A673 (cell line): ENCODE results near the gene ZNF616. TPM values are rescaled to one million over a fixed set of nuclear protein-coding genes. Genes with fewer than 3 reads are reported as not detected.

Source experiments
- BruUV-seq: library from RNA; stranded (reverse); fragments of 400-500 nt; replicated peaks from 2 replicates; lab custom pipeline; 2021; lab: Mats Ljungman, UMichigan
- CTCF ChIA-PET: fragments of 300-600 bp; sonication (Branson Sonifier 250); formaldehyde crosslinking; loops from one replicate; lab custom pipeline; 2022; ENCODE audit warnings: antibody characterized with exemption; lab: Charles Lee
- POLR2A ChIA-PET: fragments of 300-600 bp; sonication (Branson Sonifier 250); formaldehyde crosslinking; loops from one replicate; lab custom pipeline; 2022; ENCODE audit warnings: antibody characterized with exemption; ENCODE audit not compliant: low non-redundant PET; lab: Charles Lee
- DNase-seq: peaks from one replicate; pipeline ENCODE4 v3.0.0-alpha.2; 2015; ENCODE audit warnings: low spot score
- H3K27ac ChIP-seq: fragments of 200-600 bp; sonication (generic); 2 replicates; pipeline ENCODE4 v1.5.1; 2016; ENCODE audit warnings: mixed run types, low read depth, mild to moderate bottlenecking, mixed read lengths, antibody characterized with exemption, low read length; ENCODE audit not compliant: poor library complexity, severe bottlenecking
- H3K27me3 ChIP-seq: fragments of 200-600 bp; sonication (generic); replicated peaks from 2 replicates; pipeline ENCODE4 v1.6.1; 2017; ENCODE audit warnings: mixed run types, low read depth, mild to moderate bottlenecking, mixed read lengths, antibody characterized with exemption, low read length; ENCODE audit not compliant: insufficient read depth, poor library complexity
- H3K36me3 ChIP-seq: fragments of 200-600 bp; sonication (generic); 2 replicates; pipeline ENCODE4 v1.6.1; 2016; ENCODE audit warnings: mixed run types, mild to moderate bottlenecking, mixed read lengths, antibody characterized with exemption, low read length; ENCODE audit not compliant: insufficient read depth, poor library complexity, severe bottlenecking
- H3K4me1 ChIP-seq: fragments of 200-600 bp; sonication (generic); 2 replicates; pipeline ENCODE4 v1.6.1; 2017; ENCODE audit warnings: mixed run types, mild to moderate bottlenecking, mixed read lengths, antibody characterized with exemption, low read length; ENCODE audit not compliant: insufficient read depth, poor library complexity, severe bottlenecking
- H3K4me3 ChIP-seq: fragments of 200-600 bp; sonication (generic); 2 replicates; pipeline ENCODE4 v1.5.1; 2016; ENCODE audit warnings: low read depth, mixed run types, mild to moderate bottlenecking, mixed read lengths, low read length; ENCODE audit not compliant: poor library complexity, severe bottlenecking
- H3K9me3 ChIP-seq: fragments of 200-600 bp; sonication (generic); 2 replicates; pipeline ENCODE4 v1.6.1; 2016; ENCODE audit warnings: mixed run types, low read depth, mild to moderate bottlenecking, mixed read lengths, antibody characterized with exemption, low read length; ENCODE audit not compliant: poor library complexity, severe bottlenecking
- CTCF ChIP-seq: fragments of 300-800, 200-600 bp; sonication (generic); conservative IDR thresholded peaks from 2 replicates; pipeline ENCODE4 v1.5.1; 2017; ENCODE audit warnings: low read depth, mild to moderate bottlenecking, antibody characterized with exemption, low read length, moderate library complexity, mixed read lengths
- EZH2 ChIP-seq: fragments of 200-600 bp; sonication (generic); IDR thresholded peaks from 2 replicates; pipeline ENCODE4 v1.6.1; 2017; ENCODE audit warnings: borderline replicate concordance, low read depth, mild to moderate bottlenecking, mixed read lengths, antibody characterized with exemption, low read length; ENCODE audit not compliant: poor library complexity, severe bottlenecking
- intact Hi-C: fragments of 100-400 bp; cut with micrococcal nuclease; formaldehyde crosslinking; loops from one replicate; pipeline ENCODE4 v1.10.0; 2022; ENCODE audit not compliant: unreplicated experiment
- total RNA-seq: library from RNA; stranded (reverse); gene quantifications from 2 replicates; pipeline ENCODE4 v1.2.3, GENCODE V29; 2021

Gene ZNF616
- total RNA-seq, 1 experiment from 2014 or later = 17.1 TPM

GRCh38 chr19:52112624-52113023, 27.1 kb downstream of the ZNF616 start:
- intact Hi-C loops = no loop called here
- POLR2A ChIA-PET = no interaction called here
- CTCF ChIA-PET = no interaction called here
- peaks cover 22% of the 10 kb centered on the region for H3K36me3 ChIP-seq
- H3K4me1 ChIP-seq = no peaks in the 10 kb centered on the region
- DNase-seq = no peak
- no peaks in the 10 kb centered on the region for H3K27me3 ChIP-seq
- H3K4me3 ChIP-seq = no peak overlapping the region
- TF ChIP-seq EZH2 (no peak), CTCF (no peak)
- H3K9me3 ChIP-seq = peaks cover 89% of the 10 kb centered on the region
- BruUV-seq = no TSS peak
- H3K27ac ChIP-seq = no peak overlapping the region

GRCh38 chr19:52110780-52111179, 29.0 kb downstream of the ZNF616 start:
- POLR2A ChIA-PET = no interaction called here
- no peak for TF ChIP-seq EZH2
- TF ChIP-seq CTCF = no peak
- peaks cover 74% of the 10 kb centered on the region for H3K9me3 ChIP-seq

GRCh38 chr19:52102782-52103181, 37.0 kb downstream of the ZNF616 start:
- CTCF ChIA-PET = no interaction called here
- Histone ChIP-seq H3K27ac (no peak overlapping the region), H3K27me3 (no peaks in the 10 kb centered on the region), H3K4me3 (no peak overlapping the region), H3K9me3 (peaks cover 37% of the 10 kb centered on the region), H3K36me3 (no peaks in the 10 kb centered on the region), H3K4me1 (no peaks in the 10 kb centered on the region)
- intact Hi-C loops = no loop called here
- no peak for TF ChIP-seq CTCF
- TF ChIP-seq EZH2 = no peak
- no TSS peak for BruUV-seq
- POLR2A ChIA-PET = no interaction called here
- no peak for DNase-seq

More at GRCh38 chr19:52110780-52111179, 29.0 kb downstream of the ZNF616 start:
- intact Hi-C loops = no loop called here
- Histone ChIP-seq H3K4me1 (no peaks in the 10 kb centered on the region), H3K27ac (no peak overlapping the region), H3K36me3 (peaks cover 6% of the 10 kb centered on the region), H3K4me3 (no peak overlapping the region), H3K27me3 (no peaks in the 10 kb centered on the region)
- DNase-seq = no peak
- CTCF ChIA-PET = no interaction called here
- no TSS peak for BruUV-seq
